ENCODE measurements around the gene OSBPL3. TPM values are rescaled to one million over a fixed set of nuclear protein-coding genes. Genes with fewer than 3 reads are reported as not detected.

Gene OSBPL3
- total RNA-seq, 1 experiment from 2014 or later, result 8.6 TPM

DNA sequence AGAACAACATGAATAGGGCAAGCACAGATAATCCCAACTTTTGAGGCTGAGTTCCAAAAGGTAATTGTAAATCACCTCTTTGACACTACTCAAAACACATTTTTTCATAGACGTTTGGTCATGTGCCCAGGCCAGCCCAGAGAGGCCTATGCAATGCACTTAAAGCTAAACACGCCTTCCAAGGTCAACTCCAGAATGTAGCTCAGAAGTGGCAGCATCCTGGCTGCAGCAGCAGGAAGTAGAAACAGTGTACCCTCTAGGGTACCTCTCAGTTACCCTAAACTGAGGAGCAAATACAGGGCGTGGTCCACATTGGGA, 58.7 kb downstream of the OSBPL3 start:
- Histone ChIP-seq H3K4me1 (ENCODE audit: insufficient read depth, low read length) (peaks cover 4% of the 10 kb centered on the region; the same call in 1 of the 2 replicates), H3K9me3 (ENCODE audit: control insufficient read depth, low read depth, low read length) (no peaks in the 10 kb centered on the region), H4K91ac (ENCODE audit: insufficient read length, low read depth, low read length) (no peak overlapping the region), H3K9ac (ENCODE audit: extremely low read depth, insufficient read length, low read length) (no peak overlapping the region), H4K8ac (replicated peaks; ENCODE audit: insufficient read length, low read depth, low read length) (no peak overlapping the region), H3K79me1 (ENCODE audit: insufficient read depth, low read depth, low read length, poor library complexity, severe bottlenecking) (no peaks in the 10 kb centered on the region), H3K27me3 (ENCODE audit: insufficient read depth, low read length) (no peaks in the 10 kb centered on the region), H3K23me2 (ENCODE audit: insufficient read length, low read depth, low read length, poor library complexity, severe bottlenecking) (no peaks in the 10 kb centered on the region), H3T11ph (ENCODE audit: low read length) (no peak overlapping the region), H2BK12ac (ENCODE audit: insufficient read length, low read depth, low read length) (no peak overlapping the region), H2BK120ac (ENCODE audit: low read depth, low read length, poor library complexity, severe bottlenecking) (no peak overlapping the region), H3K79me2 (ENCODE audit: insufficient read depth, low read length) (no peaks in the 10 kb centered on the region), H3K4ac (ENCODE audit: low read depth, low read length) (no peak overlapping the region), H2BK15ac (ENCODE audit: low read depth, low read length) (no peak overlapping the region), H3K23ac (ENCODE audit: insufficient read length, low read depth, low read length) (no peak overlapping the region), H2AFZ (ENCODE audit: low read length) (no peak overlapping the region), H3K14ac (ENCODE audit: insufficient read depth, low read length) (no peak overlapping the region), H3K27ac (ENCODE audit: insufficient read length, low read depth, low read length) (no peak overlapping the region), H3K18ac (ENCODE audit: insufficient read length, low read depth, low read length) (no peak overlapping the region), H2AK5ac (ENCODE audit: insufficient read length, low read length) (no peak overlapping the region), H4K5ac (ENCODE audit: insufficient read length, low read depth, low read length) (no peak overlapping the region), H2BK5ac (ENCODE audit: insufficient read length, low read length) (no peak overlapping the region), H2BK20ac (ENCODE audit: low read depth, low read length, poor library complexity, severe bottlenecking) (no peak overlapping the region), H4K20me1 (ENCODE audit: control insufficient read depth, insufficient read depth, insufficient read length) (no peaks in the 10 kb centered on the region), H3K56ac (ENCODE audit: insufficient read length, low read depth, low read length) (no peak overlapping the region), H3K4me2 (ENCODE audit: insufficient read depth, insufficient read length, low read length) (no peak overlapping the region)
- TF ChIP-seq, protein P1, sequence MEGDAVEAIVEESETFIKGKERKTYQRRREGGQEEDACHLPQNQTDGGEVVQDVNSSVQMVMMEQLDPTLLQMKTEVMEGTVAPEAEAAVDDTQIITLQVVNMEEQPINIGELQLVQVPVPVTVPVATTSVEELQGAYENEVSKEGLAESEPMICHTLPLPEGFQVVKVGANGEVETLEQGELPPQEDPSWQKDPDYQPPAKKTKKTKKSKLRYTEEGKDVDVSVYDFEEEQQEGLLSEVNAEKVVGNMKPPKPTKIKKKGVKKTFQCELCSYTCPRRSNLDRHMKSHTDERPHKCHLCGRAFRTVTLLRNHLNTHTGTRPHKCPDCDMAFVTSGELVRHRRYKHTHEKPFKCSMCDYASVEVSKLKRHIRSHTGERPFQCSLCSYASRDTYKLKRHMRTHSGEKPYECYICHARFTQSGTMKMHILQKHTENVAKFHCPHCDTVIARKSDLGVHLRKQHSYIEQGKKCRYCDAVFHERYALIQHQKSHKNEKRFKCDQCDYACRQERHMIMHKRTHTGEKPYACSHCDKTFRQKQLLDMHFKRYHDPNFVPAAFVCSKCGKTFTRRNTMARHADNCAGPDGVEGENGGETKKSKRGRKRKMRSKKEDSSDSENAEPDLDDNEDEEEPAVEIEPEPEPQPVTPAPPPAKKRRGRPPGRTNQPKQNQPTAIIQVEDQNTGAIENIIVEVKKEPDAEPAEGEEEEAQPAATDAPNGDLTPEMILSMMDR (conservative IDR thresholded peaks at IDR 0.05), result no peak
- Mint-ChIP-seq H3K27me3 (ENCODE audit: low read depth) (no peaks in the 10 kb centered on the region), H3K36me3 (ENCODE audit: insufficient read depth in 1 of 3, low read depth in 3 of 3) (no peaks in the 10 kb centered on the region), H3K4me1 (peaks cover 41 to 43% of the 10 kb centered on the region in 2 experiments), H3K27ac (no peak overlapping the region; a peak in 1 of 7 replicates), H3K4me3 (no peak overlapping the region), H3K9me3 (no peaks in the 10 kb centered on the region)
- DNase-seq, result no peak
- WGBS (ENCODE audit: extremely low coverage, insufficient read length, low lambda C conversion rate), result no CpG with 5 or more reads among the region's 3 CpGs

Measured in H9 (cell line).